Ammon's horn (tissue), 1 donor: ENCODE results near the gene CBY2.

Experiments used
- DNase-seq: peaks from one replicate; pipeline ENCODE4 v3.0.0-alpha.2; 2016; ENCODE audit warnings: low spot score

CBY2 gene

GRCh38 chr13:45700971-45701900 is 884 bp upstream of the CBY2 start:
- no peak for DNase-seq

- DNase-seq = no peak
These were observed 810 bp downstream of the CBY2 start for GRCh38 chr13:45702869-45703391.

- no peak for DNase-seq
These were observed 2.2 kb downstream of the CBY2 start for GRCh38 chr13:45704211-45704739.

- no peak for DNase-seq
These were observed 3.0 kb downstream of the CBY2 start for GRCh38 chr13:45704854-45705695.

- DNase-seq = no peak
These were observed 3.8 kb downstream of the CBY2 start for GRCh38 chr13:45705918-45706317.

GRCh38 chr13:45707516-45708100 is 5.5 kb downstream of the CBY2 start:
- DNase-seq = no peak

- DNase-seq = no peak
These were observed 9.8 kb downstream of the CBY2 start for GRCh38 chr13:45711951-45712350.

- DNase-seq = no peak
These were observed 11.1 kb downstream of the CBY2 start for GRCh38 chr13:45713106-45713690.

GRCh38 chr13:45713721-45714120 is 11.6 kb downstream of the CBY2 start:
- no peak for DNase-seq

- DNase-seq = no peak
These were observed 12.1 kb downstream of the CBY2 start for GRCh38 chr13:45714170-45714569.

GRCh38 chr13:45715351-45715750 is 13.2 kb downstream of the CBY2 start:
- no peak for DNase-seq

- DNase-seq = no peak
These were observed 15.2 kb downstream of the CBY2 start for GRCh38 chr13:45717349-45717748.

GRCh38 chr13:45718063-45718462 is 15.9 kb downstream of the CBY2 start:
- no peak for DNase-seq

GRCh38 chr13:45718992-45719391 is 16.9 kb downstream of the CBY2 start:
- no peak for DNase-seq

GRCh38 chr13:45721203-45721731 is 19.1 kb downstream of the CBY2 start:
- DNase-seq = no peak

- DNase-seq = no peak
These were observed 21.7 kb downstream of the CBY2 start for GRCh38 chr13:45723798-45724197.

- no peak for DNase-seq
These were observed 26.6 kb downstream of the CBY2 start for GRCh38 chr13:45728759-45729158.

GRCh38 chr13:45731455-45731854 is 29.3 kb downstream of the CBY2 start:
- DNase-seq = no peak

- no peak for DNase-seq
These were observed 30.8 kb downstream of the CBY2 start for GRCh38 chr13:45732916-45733315.

GRCh38 chr13:45733361-45733760 is 31.2 kb downstream of the CBY2 start:
- no peak for DNase-seq

- no peak for DNase-seq
These were observed 35.5 kb downstream of the CBY2 start for GRCh38 chr13:45737571-45738017.
